WI38 (cell line): ENCODE measurements around the gene RANBP17.

ENCODE experiments used
- H3K4me3 ChIP-seq: 2 replicates; pipeline ENCODE4 v1.5.1; 2011; ENCODE audit warnings: low read depth, mild to moderate bottlenecking, control low read depth, low read length
- CTCF ChIP-seq: IDR thresholded peaks from 2 replicates; pipeline ENCODE4 v1.5.1; 2012; ENCODE audit warnings: low read depth, mild to moderate bottlenecking, control low read depth, low read length

Gene RANBP17

GRCh38 chr5:171128136-171128535, 266.3 kb downstream of the RANBP17 start:
- TF ChIP-seq CTCF: no peak
- H3K4me3 ChIP-seq: no peak overlapping the region

GRCh38 chr5:171129308-171129707, 267.5 kb downstream of the RANBP17 start:
- H3K4me3 ChIP-seq: no peak overlapping the region
- no peak for TF ChIP-seq CTCF

- H3K4me3 ChIP-seq: no peak overlapping the region
- TF ChIP-seq CTCF: no peak
These were observed 269.7 kb downstream of the RANBP17 start for GRCh38 chr5:171131497-171131896.

GRCh38 chr5:171137768-171138525, 276.1 kb downstream of the RANBP17 start:
- TF ChIP-seq CTCF: no peak
- no peak overlapping the region for H3K4me3 ChIP-seq

GRCh38 chr5:171139227-171139626, 277.4 kb downstream of the RANBP17 start:
- no peak overlapping the region for H3K4me3 ChIP-seq
- no peak for TF ChIP-seq CTCF

- TF ChIP-seq CTCF: no peak
- no peak overlapping the region for H3K4me3 ChIP-seq
These were observed 280.8 kb downstream of the RANBP17 start for GRCh38 chr5:171142617-171143016.

GRCh38 chr5:171143171-171143570, 281.4 kb downstream of the RANBP17 start:
- TF ChIP-seq CTCF: no peak
- H3K4me3 ChIP-seq: no peak overlapping the region
